Dendritic cell treated with granulocyte-macrophage colony-stimulating factor and Interleukin-4, amounts not matched to agents 40 ng/mL and 50 ng/mL, for 4 days (primary cell): ENCODE measurements around the gene TNNC2.
"Not testable (repeated sequence)": the region's sequence is repeated elsewhere in the genome, so short reads cannot be mapped to it uniquely, and the experiment has no call there.

ENCODE experiments used
- H3K27ac Mint-ChIP-seq: one replicate; pipeline ENCODE4 v1.8.0; 2022; ENCODE audit warnings: mild to moderate bottlenecking, mixed read lengths
- H3K27me3 Mint-ChIP-seq: one replicate; pipeline ENCODE4 v1.8.0; 2022; ENCODE audit warnings: mild to moderate bottlenecking, mixed read lengths
- H3K36me3 Mint-ChIP-seq: one replicate; pipeline ENCODE4 v1.8.0; 2022; ENCODE audit warnings: low read depth, mixed read lengths
- H3K4me1 Mint-ChIP-seq: one replicate; pipeline ENCODE4 v1.8.0; 2022; ENCODE audit warnings: low read depth, mixed read lengths
- H3K4me3 Mint-ChIP-seq: one replicate; pipeline ENCODE4 v1.8.0; 2022; ENCODE audit warnings: mild to moderate bottlenecking, moderate library complexity, mixed read lengths
- H3K9me3 Mint-ChIP-seq: one replicate; pipeline ENCODE4 v1.8.0; 2022; ENCODE audit warnings: mixed read lengths
- intact Hi-C: fragments of 100-400 bp; cut with micrococcal nuclease; formaldehyde crosslinking; loops from one replicate; pipeline ENCODE4 v1.15.0; 2022

Gene TNNC2

DNA sequence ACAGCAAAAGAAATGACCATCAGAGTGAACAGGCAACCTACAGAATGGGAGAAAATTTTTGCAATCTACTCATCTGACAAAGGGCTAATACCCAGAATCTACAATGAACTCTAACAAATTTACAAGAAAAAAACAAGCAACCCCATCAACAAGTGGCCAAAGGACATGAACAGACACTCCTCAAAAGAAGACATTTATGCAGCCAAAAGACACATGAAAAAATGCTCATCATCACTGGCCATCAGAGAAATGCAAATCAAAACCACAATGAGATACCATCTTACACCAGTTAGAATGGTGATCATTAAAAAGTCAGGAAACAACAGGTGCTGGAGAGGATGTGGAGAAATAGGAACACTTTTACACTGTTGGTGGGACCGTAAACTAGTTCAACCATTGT lies 29.6 kb downstream of the TNNC2 start:
- H3K27ac Mint-ChIP-seq, H3K4me3 Mint-ChIP-seq, H3K27me3 Mint-ChIP-seq, H3K9me3 Mint-ChIP-seq, intact Hi-C loops: not testable (repeated sequence)
- peaks cover 91% of the 10 kb centered on the region for H3K36me3 Mint-ChIP-seq
- peaks cover 36% of the 10 kb centered on the region for H3K4me1 Mint-ChIP-seq

DNA sequence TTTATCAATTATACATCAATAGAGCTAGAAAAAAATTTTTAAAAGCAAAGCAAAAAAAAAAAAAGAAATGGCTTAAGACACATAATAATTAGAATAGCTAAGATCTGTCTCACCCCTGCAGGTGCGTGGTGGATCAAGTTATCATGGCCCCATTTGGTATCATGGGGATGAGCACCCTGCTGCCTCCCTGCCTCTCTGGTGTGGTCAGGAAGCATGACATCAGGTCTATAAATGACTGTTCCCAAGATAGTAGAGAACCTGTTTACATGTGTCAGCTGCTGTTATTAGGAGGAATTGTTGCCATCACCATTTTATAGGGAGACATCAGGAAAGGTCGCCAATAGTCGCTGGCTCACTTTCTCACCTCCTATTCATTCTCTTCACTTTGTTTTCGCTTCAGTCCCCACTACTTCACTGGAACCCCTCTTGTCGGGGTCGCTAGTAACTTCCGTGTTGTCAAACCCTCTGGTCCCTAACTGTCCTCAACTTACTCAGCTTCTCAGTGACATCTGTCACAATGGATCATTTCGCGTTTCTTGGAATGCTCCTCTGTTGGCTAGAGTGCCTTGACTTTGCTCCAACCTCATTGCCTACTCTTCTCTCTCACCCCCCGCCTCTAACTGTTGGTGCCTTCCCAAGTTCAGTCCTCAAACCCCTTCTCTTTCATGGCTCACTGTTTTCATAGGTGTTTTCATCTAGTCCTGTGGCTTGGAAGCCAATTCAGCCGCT lies 30.6 kb downstream of the TNNC2 start:
- peaks cover 85% of the 10 kb centered on the region for H3K36me3 Mint-ChIP-seq
- intact Hi-C loops = no loop called here
- no peaks in the 10 kb centered on the region for H3K27me3 Mint-ChIP-seq
- H3K27ac Mint-ChIP-seq = no peak overlapping the region
- H3K4me3 Mint-ChIP-seq = no peak overlapping the region
- H3K9me3 Mint-ChIP-seq = no peaks in the 10 kb centered on the region
- peaks cover 39% of the 10 kb centered on the region for H3K4me1 Mint-ChIP-seq

DNA sequence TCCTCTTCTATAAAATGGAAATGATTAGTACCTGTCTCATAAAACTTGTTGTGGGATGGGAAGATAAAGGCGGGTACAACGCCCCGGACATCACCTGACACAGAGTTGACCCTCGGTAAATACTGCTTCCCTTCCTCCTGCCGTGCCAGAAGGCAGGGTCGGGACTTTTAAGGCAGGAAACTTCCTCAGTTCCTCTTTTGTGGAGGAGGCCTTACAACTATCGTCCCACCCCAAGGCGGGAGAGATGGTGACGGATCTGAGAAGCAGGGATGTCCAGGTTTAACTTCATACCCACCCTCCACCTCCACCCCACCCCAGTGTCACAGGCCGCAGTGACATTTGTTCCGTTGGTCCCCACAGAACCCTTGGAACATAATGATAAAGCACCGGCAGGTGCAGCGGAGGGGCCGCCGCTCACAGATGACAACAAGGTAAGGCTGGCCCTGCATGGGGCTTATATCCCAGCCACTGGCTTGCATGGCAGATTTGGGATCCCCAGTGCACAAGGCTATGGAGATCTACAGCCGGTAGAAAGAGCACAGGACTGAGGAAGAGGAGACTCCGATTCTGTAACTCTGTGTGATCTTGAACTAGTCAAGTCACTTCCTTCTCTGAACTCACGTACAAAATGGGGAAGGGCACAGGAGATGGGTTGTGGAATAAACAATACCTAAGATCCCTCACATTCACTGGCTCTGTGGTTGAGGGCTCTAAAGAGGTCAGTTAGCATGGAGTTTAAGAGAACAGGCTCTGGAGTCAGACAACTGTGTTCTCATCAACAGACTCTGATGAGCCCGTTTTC lies 34.6 kb downstream of the TNNC2 start:
- Mint-ChIP-seq H3K4me1 (peaks cover 31% of the 10 kb centered on the region), H3K36me3 (peaks cover 54% of the 10 kb centered on the region), H3K27ac (peak overlapping the region; percentile 87), H3K27me3 (peaks cover under 1% of the 10 kb centered on the region), H3K9me3 (no peaks in the 10 kb centered on the region), H3K4me3 (peak overlapping the region; percentile 84)
- intact Hi-C loops = no loop called here

DNA sequence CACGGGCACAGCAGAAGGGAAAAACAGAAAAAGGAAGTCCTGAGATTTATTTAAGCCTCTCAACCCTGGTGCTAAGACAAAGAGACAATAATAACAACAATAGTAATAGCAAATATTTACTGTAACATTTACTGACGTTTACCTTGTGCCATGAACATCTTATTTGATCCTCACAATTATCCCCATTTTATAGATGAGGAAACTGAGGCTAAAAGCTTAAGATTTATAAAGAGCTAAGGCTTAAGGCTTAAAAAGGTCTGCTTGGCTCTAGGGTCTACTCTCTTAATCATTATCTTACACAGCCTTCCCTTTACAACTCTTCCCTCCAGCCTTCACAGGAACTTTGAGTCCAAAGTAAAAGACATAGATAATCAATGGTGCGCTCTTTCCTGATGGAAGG lies 38.8 kb downstream of the TNNC2 start:
- H3K36me3 Mint-ChIP-seq = peaks cover 13% of the 10 kb centered on the region
- H3K27ac Mint-ChIP-seq = no peak overlapping the region
- peaks cover 3% of the 10 kb centered on the region for H3K27me3 Mint-ChIP-seq
- no peaks in the 10 kb centered on the region for H3K9me3 Mint-ChIP-seq
- intact Hi-C loops = no loop called here
- H3K4me3 Mint-ChIP-seq = no peak overlapping the region
- peaks cover 29% of the 10 kb centered on the region for H3K4me1 Mint-ChIP-seq

DNA sequence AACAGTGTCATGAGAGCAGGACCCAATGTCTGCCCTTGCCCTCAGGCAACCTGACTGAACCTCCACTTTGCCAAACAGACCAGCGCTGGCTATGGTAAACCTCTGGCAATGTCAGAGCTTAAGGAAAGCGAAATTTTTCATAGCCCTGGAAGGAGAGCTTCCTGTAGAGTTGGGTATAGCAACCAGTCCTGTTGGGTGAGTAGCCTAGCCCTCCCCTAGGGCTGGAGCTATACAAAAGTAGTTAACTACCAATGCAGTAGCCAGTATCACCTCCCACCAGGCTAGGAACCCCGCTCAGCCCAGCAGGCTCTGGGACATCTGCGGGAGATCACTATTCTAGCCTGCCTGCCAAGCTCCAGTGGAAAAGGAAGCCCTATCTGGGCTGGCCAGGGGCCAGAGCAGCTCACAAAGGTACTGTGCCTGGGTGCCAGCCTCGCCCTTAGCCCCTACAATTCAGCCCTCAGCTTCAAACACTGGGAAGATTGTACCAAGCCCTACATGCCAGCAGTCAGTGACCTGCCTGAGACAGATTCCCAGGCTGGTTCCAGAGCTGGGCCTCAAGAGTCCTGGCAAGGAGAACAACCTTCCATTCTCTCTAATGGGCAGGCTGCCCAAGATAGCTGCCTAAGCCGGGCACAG lies 43.3 kb downstream of the TNNC2 start:
- H3K4me1 Mint-ChIP-seq = peaks cover 17% of the 10 kb centered on the region
- H3K27ac Mint-ChIP-seq = no peak overlapping the region
- no peaks in the 10 kb centered on the region for H3K9me3 Mint-ChIP-seq
- H3K27me3 Mint-ChIP-seq = peaks cover 5% of the 10 kb centered on the region
- intact Hi-C loops = no loop called here
- no peak overlapping the region for H3K4me3 Mint-ChIP-seq
- H3K36me3 Mint-ChIP-seq = no peaks in the 10 kb centered on the region

DNA sequence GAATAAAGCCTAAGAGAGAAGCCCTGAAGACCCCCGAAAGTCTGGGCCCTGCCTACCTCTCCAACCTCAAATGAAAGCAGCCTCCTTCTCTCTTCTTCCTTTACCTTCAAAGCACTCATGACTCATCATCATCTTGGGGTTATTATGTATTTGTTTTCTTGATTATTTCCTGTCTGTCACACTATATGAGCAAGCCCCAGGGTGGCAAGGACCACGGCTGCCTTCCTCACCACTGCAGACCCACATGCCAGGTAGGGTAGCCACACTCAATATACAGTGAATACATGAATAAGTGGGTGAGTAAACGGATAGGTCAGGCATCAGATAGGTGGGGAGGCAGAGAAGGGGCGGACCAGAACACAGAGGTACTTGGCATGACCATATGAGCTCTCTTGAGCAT lies 44.2 kb downstream of the TNNC2 start:
- intact Hi-C loops = no loop called here
- no peaks in the 10 kb centered on the region for H3K9me3 Mint-ChIP-seq
- H3K4me1 Mint-ChIP-seq = peaks cover 12% of the 10 kb centered on the region
- H3K4me3 Mint-ChIP-seq = no peak overlapping the region
- H3K36me3 Mint-ChIP-seq = no peaks in the 10 kb centered on the region
- H3K27me3 Mint-ChIP-seq = peaks cover 5% of the 10 kb centered on the region
- no peak overlapping the region for H3K27ac Mint-ChIP-seq

DNA sequence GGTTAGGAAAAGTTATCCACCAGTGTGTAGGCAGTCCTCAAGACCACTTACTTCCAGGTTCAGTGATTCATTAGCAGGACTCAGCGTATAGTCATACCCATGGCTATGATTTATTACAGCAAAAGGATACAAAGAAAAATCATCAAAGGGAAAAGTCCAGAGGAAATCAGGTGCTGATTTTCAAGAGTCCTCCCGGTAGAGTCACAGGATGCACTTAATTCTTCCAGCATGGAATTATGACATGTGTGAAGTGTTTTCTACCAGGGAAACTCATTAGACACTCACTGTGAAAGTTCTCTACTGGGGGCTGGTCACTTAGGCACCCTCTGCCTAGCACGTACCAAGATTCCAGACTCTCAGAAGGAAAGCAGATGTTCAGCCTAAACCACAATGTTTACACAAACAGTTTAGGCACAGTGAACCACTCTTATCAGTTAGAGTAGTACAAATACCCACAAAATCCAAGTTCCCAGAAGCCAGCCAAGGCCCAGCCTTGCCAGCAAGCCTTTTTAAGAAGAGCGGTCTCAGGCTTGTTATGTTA lies 45.7 kb downstream of the TNNC2 start:
- no peaks in the 10 kb centered on the region for H3K36me3 Mint-ChIP-seq
- no peak overlapping the region for H3K27ac Mint-ChIP-seq
- H3K9me3 Mint-ChIP-seq = no peaks in the 10 kb centered on the region
- H3K27me3 Mint-ChIP-seq = peaks cover 2% of the 10 kb centered on the region
- H3K4me3 Mint-ChIP-seq = no peak overlapping the region
- intact Hi-C loops = no loop called here
- H3K4me1 Mint-ChIP-seq = peaks cover 11% of the 10 kb centered on the region

DNA sequence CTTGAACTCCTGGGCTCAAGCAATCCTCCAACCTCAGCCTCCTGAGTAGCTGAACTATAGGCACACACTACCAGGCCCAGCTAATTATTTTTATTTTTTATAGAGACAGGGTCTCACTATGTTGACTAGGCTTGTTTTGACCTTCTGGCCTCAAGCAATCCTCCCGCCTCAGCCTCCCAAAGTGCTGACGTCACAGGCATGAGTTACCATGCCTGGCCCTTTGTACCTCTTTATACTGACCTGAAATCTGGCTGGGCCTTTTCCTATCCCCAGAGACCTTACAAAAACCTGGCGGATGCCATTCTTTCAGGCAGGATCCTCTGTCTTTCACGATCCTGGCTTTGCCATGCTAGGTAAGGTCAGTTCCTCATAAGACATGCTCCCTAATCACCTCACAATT lies 47.0 kb downstream of the TNNC2 start:
- H3K27ac Mint-ChIP-seq = no peak overlapping the region
- H3K36me3 Mint-ChIP-seq = no peaks in the 10 kb centered on the region
- peaks cover 5% of the 10 kb centered on the region for H3K27me3 Mint-ChIP-seq
- no peaks in the 10 kb centered on the region for H3K9me3 Mint-ChIP-seq
- H3K4me3 Mint-ChIP-seq = no peak overlapping the region
- intact Hi-C loops = no loop called here
- H3K4me1 Mint-ChIP-seq = peaks cover 11% of the 10 kb centered on the region

DNA sequence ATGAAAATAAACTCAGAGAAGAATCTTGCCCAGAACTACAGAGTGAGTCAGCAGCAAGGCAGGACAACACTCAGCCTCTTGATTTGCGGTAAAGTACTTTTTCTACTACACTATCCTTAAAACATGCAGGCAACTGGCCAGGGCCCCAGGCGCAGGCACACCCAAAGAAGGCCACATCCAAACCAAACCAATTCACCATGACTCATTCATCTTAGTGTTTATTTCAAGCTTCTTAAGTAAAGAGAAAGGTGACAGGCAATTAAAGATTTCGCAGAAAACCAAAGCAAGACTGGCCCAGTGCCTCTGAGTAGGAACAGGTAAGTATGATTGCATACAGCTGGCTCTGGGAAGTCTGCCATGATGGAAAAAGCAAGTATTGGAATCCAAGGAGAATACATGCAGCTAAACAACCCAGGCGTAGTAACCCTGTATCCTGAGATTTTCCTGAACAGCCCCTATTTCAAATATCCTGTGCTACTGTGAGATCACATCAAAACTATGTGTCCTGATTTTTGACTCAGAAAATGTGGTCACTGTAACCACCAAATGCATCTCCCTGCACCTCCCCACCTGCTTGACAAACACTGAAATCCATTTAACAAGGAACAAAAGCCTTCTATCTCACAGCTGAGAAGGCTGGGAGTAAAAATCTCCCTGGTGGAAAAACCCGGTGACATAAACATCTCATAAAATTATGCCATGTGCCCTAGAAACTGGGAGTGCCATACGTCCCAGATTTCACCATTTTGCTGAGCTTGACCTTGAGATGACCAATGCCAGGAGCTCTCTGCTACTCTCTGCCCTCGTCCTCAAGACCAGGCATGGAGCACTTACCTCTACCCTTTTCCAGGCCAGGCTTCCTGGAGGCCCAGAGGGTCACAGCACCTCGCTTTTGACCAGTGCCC lies 47.8 kb downstream of the TNNC2 start:
- Mint-ChIP-seq H3K27me3 (peaks cover 9% of the 10 kb centered on the region), H3K27ac (no peak overlapping the region), H3K4me1 (peaks cover 4% of the 10 kb centered on the region), H3K9me3 (no peaks in the 10 kb centered on the region), H3K36me3 (no peaks in the 10 kb centered on the region), H3K4me3 (no peak overlapping the region)
- intact Hi-C loops = loop anchor here (10.0 kb wide), 1 partner anchor 334 kb away; no protein-coding TSS in a partner anchor

DNA sequence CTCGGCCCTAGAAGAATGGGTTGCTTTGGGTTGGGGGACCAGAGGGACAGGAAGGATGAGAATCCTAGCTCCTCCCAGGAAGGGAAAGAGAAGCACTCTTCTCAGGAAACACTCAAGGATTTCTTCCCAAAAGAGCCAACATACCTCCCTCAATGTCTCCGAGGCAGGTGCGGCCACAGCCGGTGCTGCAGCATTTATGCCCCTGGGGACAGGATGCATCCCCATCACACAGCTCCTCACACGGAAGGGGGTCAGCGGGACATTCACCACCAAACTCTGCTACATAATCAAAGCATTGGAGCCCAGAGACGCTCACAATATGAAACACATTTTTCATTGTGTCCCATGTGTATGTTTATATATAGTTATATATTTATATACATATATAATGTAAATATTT lies 50.2 kb downstream of the TNNC2 start:
- Mint-ChIP-seq H3K27ac (no peak overlapping the region), H3K27me3 (peaks cover 14% of the 10 kb centered on the region), H3K36me3 (no peaks in the 10 kb centered on the region), H3K4me1 (no peaks in the 10 kb centered on the region), H3K4me3 (no peak overlapping the region), H3K9me3 (no peaks in the 10 kb centered on the region)
- intact Hi-C loops = loop anchor here (10.0 kb wide), 1 partner anchor 332 kb away; no protein-coding TSS in a partner anchor

DNA sequence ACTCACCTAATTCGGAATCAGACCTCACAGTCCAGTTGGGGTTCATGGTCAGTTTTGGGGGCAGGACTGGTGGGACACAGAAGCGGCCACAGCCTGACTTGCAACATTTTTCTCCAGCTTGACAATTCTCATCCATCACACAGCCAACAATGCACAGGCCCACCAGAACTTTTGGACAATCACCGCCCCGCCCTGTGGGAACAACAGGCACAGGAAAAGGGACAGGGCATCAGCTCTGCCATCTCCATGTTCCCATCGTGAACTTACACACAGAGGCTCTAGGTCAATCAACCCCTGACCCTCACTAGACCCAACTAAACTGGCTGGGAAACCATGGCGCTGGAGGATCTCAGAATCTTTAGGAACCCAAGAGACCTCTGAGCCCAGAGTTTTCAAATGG lies 51.7 kb downstream of the TNNC2 start:
- H3K36me3 Mint-ChIP-seq = no peaks in the 10 kb centered on the region
- H3K4me3 Mint-ChIP-seq = no peak overlapping the region
- H3K4me1 Mint-ChIP-seq = peaks cover 5% of the 10 kb centered on the region
- H3K27me3 Mint-ChIP-seq = peaks cover 14% of the 10 kb centered on the region
- no peak overlapping the region for H3K27ac Mint-ChIP-seq
- H3K9me3 Mint-ChIP-seq = no peaks in the 10 kb centered on the region
- intact Hi-C loops = loop anchor here (10.0 kb wide), 1 partner anchor 331 kb away; no protein-coding TSS in a partner anchor

DNA sequence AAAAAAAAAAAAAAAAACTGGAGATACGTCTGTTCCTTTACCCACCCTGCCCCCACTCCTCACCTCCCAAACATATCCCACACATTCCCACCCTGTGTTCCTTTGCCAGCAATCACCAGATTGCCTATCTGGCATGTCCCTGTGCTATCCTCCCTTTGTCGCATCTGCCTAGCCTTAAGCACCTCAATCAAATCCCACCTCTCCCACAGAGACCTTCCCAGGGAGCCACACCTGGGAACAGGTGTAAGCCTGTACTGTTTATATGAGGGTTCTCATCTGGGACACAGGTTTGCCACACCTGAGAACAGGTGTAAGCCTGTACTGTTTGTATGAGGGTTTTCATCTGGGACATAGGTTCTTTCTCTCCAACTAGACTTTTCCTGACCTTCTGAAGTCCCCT lies 52.2 kb downstream of the TNNC2 start:
- Mint-ChIP-seq H3K36me3 (no peaks in the 10 kb centered on the region), H3K9me3 (no peaks in the 10 kb centered on the region), H3K4me1 (peaks cover 5% of the 10 kb centered on the region), H3K4me3 (no peak overlapping the region), H3K27me3 (peaks cover 14% of the 10 kb centered on the region), H3K27ac (no peak overlapping the region)
- intact Hi-C loops = loop anchor here (10.0 kb wide), 1 partner anchor 330 kb away; no protein-coding TSS in a partner anchor
